Measurements from ENCODE around the gene HOXD11. TPM values are rescaled to one million over a fixed set of nuclear protein-coding genes. Genes with fewer than 3 reads are reported as not detected.

HOXD11 gene
- total and polyA plus RNA-seq, 2 experiments from 2014 or later: not detected

- H3K27me3 Mint-ChIP-seq (ENCODE audit: insufficient read depth, low read depth, poor library complexity): peaks cover 100% of the 10 kb centered on the region
- peaks cover 14% of the 10 kb centered on the region for H3K9me3 Mint-ChIP-seq
- Histone ChIP-seq H4K20me1 (replicated peaks; ENCODE audit: insufficient read depth) (peaks cover 26% of the 10 kb centered on the region), H3K4me1 (ENCODE audit: insufficient read depth) (peaks cover 44% of the 10 kb centered on the region), H2AFZ (no peak overlapping the region), H3K27me3 (ENCODE audit: insufficient read depth) (peaks cover 100% of the 10 kb centered on the region), H3K9me2 (ENCODE audit: insufficient read depth) (no peaks in the 10 kb centered on the region), H3K36me3 (ENCODE audit: insufficient read depth) (no peaks in the 10 kb centered on the region), H3K79me2 (replicated peaks; ENCODE audit: insufficient read depth) (no peaks in the 10 kb centered on the region), H3K27ac (ENCODE audit: low read depth) (no peak overlapping the region), H3F3A (replicated peaks; ENCODE audit: low read depth) (peaks cover 48% of the 10 kb centered on the region), H3K4me2 (no peak overlapping the region), H3K4me3 (no peak overlapping the region)
- no peak for ATAC-seq
- TF ChIP-seq EZH2 (IDR thresholded peaks at IDR 0.05; ENCODE audit: low read depth, unreplicated experiment): no peak
- TF ChIP-seq ZNF331 (CRISPR knock-in tag; IDR thresholded peaks at IDR 0.05; ENCODE audit: low read depth): no peak
- no peak for TF ChIP-seq ZNF462 (CRISPR knock-in tag; IDR thresholded peaks at IDR 0.05)
- no peak for TF ChIP-seq CREB1 (CRISPR knock-in tag; IDR thresholded peaks at IDR 0.05; ENCODE audit: low read depth)
- TF ChIP-seq EZH2phosphoT487 (IDR thresholded peaks at IDR 0.05; ENCODE audit: unreplicated experiment): no peak
- no peak for TF ChIP-seq POLR2AphosphoS5 (IDR thresholded peaks at IDR 0.05; ENCODE audit: low read depth)
- TF ChIP-seq ETS1 (IDR thresholded peaks at IDR 0.05): no peak
- no peak for TF ChIP-seq NANOG (IDR thresholded peaks at IDR 0.05; ENCODE audit: borderline replicate concordance)
- TF ChIP-seq JUNB (IDR thresholded peaks at IDR 0.05; ENCODE audit: unreplicated experiment): no peak
- no peak for TF ChIP-seq REST (IDR thresholded peaks at IDR 0.05; ENCODE audit: unreplicated experiment)
- no peak for TF ChIP-seq ZNF114 (CRISPR knock-in tag; IDR thresholded peaks at IDR 0.05)
- TF ChIP-seq CTCF (conservative IDR thresholded peaks at IDR 0.05; ENCODE audit: low read depth in 2 of 2): no peak
- no peak for TF ChIP-seq STAT1 (IDR thresholded peaks at IDR 0.05; ENCODE audit: unreplicated experiment)
- no peak for DNase-seq (ENCODE audit: low spot score)
- H3K4me3 Mint-ChIP-seq: no peak overlapping the region
- peaks cover 8% of the 10 kb centered on the region; the same call in 2 of the 3 replicates for H3K36me3 Mint-ChIP-seq (ENCODE audit: low read depth)
- peaks cover 11% of the 10 kb centered on the region for H3K4me1 Mint-ChIP-seq
- no peak overlapping the region for H3K27ac Mint-ChIP-seq
These were observed 10.8 kb downstream of the HOXD11 start for GRCh38 chr2:176117823-176118371.
